Measurements from ENCODE around the gene VOPP1. TPM values are rescaled to one million over a fixed set of nuclear protein-coding genes. Genes with fewer than 3 reads are reported as not detected.
"Not testable (repeated sequence)": the region's sequence is repeated elsewhere in the genome, so short reads cannot be mapped to it uniquely, and the experiment has no call there.

Gene VOPP1
- total and polyA plus RNA-seq, 10 of the 15 experiments (the other 5 are each of a cell fraction or from before 2014, with no cell fraction given), result 32.8 to 206 (median 129) TPM

GRCh38 chr7:55587687-55588378 is 15.5 kb upstream of the VOPP1 start:
- in situ Hi-C loops (cut with MboI), result loop anchor here (25.0 kb wide), 1 partner anchor 301 kb away; no protein-coding TSS in a partner anchor
- Histone ChIP-seq H3K79me2 (ENCODE audit: control insufficient read depth, insufficient read depth, low read length) (no peaks in the 10 kb centered on the region), H3K27me3 (replicated peaks in 1 of 2; ENCODE audit: control insufficient read depth in 2 of 2, insufficient read depth in 2 of 2, low read length in 1 of 2) (no peaks in the 10 kb centered on the region), H3K9me3 (replicated peaks; ENCODE audit: control insufficient read depth, insufficient read depth, low read length) (no peaks in the 10 kb centered on the region; the same call in 2 of the 3 replicates), H4K20me1 (ENCODE audit: control insufficient read depth, insufficient read depth) (no peaks in the 10 kb centered on the region), H3K4me3 (no peak overlapping the region), H3K4me1 (ENCODE audit: control insufficient read depth, insufficient read depth, low read length) (peaks cover 4% of the 10 kb centered on the region; the same call in 1 of the 2 replicates), H3K4me2 (ENCODE audit: control insufficient read depth, insufficient read depth) (no peak overlapping the region), H3K27ac (ENCODE audit: control insufficient read depth, insufficient read depth) (no peak overlapping the region), H3K36me3 (ENCODE audit: control insufficient read depth in 2 of 2, insufficient read depth in 2 of 2, low read length in 1 of 2) (no peaks in the 10 kb centered on the region), H3K9ac (ENCODE audit: control insufficient read depth, insufficient read depth, low read length) (no peak overlapping the region), H2AFZ (ENCODE audit: control insufficient read depth, low read depth, low read length) (no peak overlapping the region)
- SMC1A ChIA-PET (ENCODE audit: uncharacterized antibody, unreplicated experiment), result interaction anchor here (0.9 kb wide), 1 partner anchor 15 kb away, joined by 3 read pairs; no protein-coding TSS in a partner anchor
- WGBS (ENCODE audit: insufficient coverage, insufficient replicate concordance, low lambda C conversion rate, missing lambda C conversion rate), result 18% methylated on average over 8 of the region's 8 CpGs
- ATAC-seq (no peak), FAIRE-seq (no peak), DNase-seq (ENCODE audit: low read depth, low spot score) (no peak)
- BruUV-seq (replicated peaks), result no TSS peak
- TF ChIP-seq IKZF2 (IDR thresholded peaks at IDR 0.05), result no peak
- no peak for TF ChIP-seq SP1 (IDR thresholded peaks at IDR 0.05; ENCODE audit: low read depth, low read length)
- no peak for TF ChIP-seq KDM1A (IDR thresholded peaks at IDR 0.05; ENCODE audit: borderline replicate concordance)
- no peak for TF ChIP-seq GABPA (IDR thresholded peaks at IDR 0.05; ENCODE audit: low read depth)
- TF ChIP-seq EP300 (IDR thresholded peaks at IDR 0.05; ENCODE audit: borderline replicate concordance in 1 of 2, control insufficient read depth in 1 of 2, low read depth in 2 of 2, low read length in 2 of 2), result no peak
- no peak for TF ChIP-seq IRF3 (IDR thresholded peaks at IDR 0.05)
- RAD21 ChIA-PET (ENCODE audit: unreplicated experiment), result interaction anchor here (1.0 kb wide), 1 partner anchor 10 kb away, joined by 3 read pairs; no protein-coding TSS in a partner anchor
- POLR2A ChIA-PET, result no interaction called here
- CTCF ChIA-PET, result interaction anchor here (0.8 kb wide), 1 partner anchor 15 kb away, joined by 4 read pairs; no protein-coding TSS in a partner anchor
- intact Hi-C loops (cut with micrococcal nuclease; ENCODE audit: unreplicated experiment), result no loop called here

- H4K20me1 ChIP-seq (ENCODE audit: control insufficient read depth, insufficient read depth); H3K27ac ChIP-seq (ENCODE audit: control insufficient read depth, insufficient read depth); RAD21 ChIA-PET (ENCODE audit: unreplicated experiment); BruUV-seq (replicated peaks); CTCF ChIA-PET; POLR2A ChIA-PET; H3K27me3 ChIP-seq (replicated peaks in 1 of 2; ENCODE audit: control insufficient read depth in 2 of 2, insufficient read depth in 2 of 2, low read length in 1 of 2); H3K4me1 ChIP-seq (ENCODE audit: control insufficient read depth, insufficient read depth, low read length); SMC1A ChIA-PET (ENCODE audit: uncharacterized antibody, unreplicated experiment); H3K79me2 ChIP-seq (ENCODE audit: control insufficient read depth, insufficient read depth, low read length); ATAC-seq; H3K36me3 ChIP-seq (ENCODE audit: control insufficient read depth in 2 of 2, insufficient read depth in 2 of 2, low read length in 1 of 2); H2AFZ ChIP-seq (ENCODE audit: control insufficient read depth, low read depth, low read length); H3K9ac ChIP-seq (ENCODE audit: control insufficient read depth, insufficient read depth, low read length); H3K9me3 ChIP-seq (replicated peaks; ENCODE audit: control insufficient read depth, insufficient read depth, low read length); FAIRE-seq; H3K4me2 ChIP-seq (ENCODE audit: control insufficient read depth, insufficient read depth); DNase-seq (ENCODE audit: low read depth, low spot score); intact Hi-C loops (cut with micrococcal nuclease; ENCODE audit: unreplicated experiment); H3K4me3 ChIP-seq: not testable (repeated sequence)
- in situ Hi-C loops (cut with MboI), result loop anchor here (25.0 kb wide), 1 partner anchor 295 kb away; no protein-coding TSS in a partner anchor
- 73% methylated on average over 9 of the region's 9 CpGs for WGBS (ENCODE audit: insufficient coverage, insufficient replicate concordance, low lambda C conversion rate, missing lambda C conversion rate)
Observed at GRCh38 chr7:55582656-55583055, 10.4 kb upstream of the VOPP1 start.
